ENCODE results near the gene GBP2.
"Not testable (repeated sequence)": the region's sequence is repeated elsewhere in the genome, so short reads cannot be mapped to it uniquely, and the experiment has no call there.

GRCh38 chr1:89128003-89128458 is 2.1 kb upstream of the GBP2 start:
- not testable (repeated sequence) for TF ChIP-seq RARB (CRISPR knock-in tag; IDR thresholded peaks at IDR 0.05); ZFP30 (CRISPR knock-in tag; IDR thresholded peaks at IDR 0.05); ZFP3 (CRISPR knock-in tag; IDR thresholded peaks at IDR 0.05); ARNTL (CRISPR knock-in tag; IDR thresholded peaks at IDR 0.05; ENCODE audit: borderline replicate concordance, low read depth); PPARA (CRISPR knock-in tag; IDR thresholded peaks at IDR 0.05; ENCODE audit: borderline replicate concordance)

All from SK-N-SH treated with all-trans-retinoic acid at 6 μM for 48 hours (cell line).